Liver (tissue), 3 donors: Measurements from ENCODE around the gene SUN3.

ENCODE experiments used
- TAF1 ChIP-seq: conservative IDR thresholded peaks from 2 replicates; pipeline ENCODE4 v1.6.1; 2016; ENCODE audit warnings: antibody characterized with exemption, mild to moderate bottlenecking
- YY1 ChIP-seq: IDR thresholded peaks from 2 replicates; pipeline ENCODE4 v1.6.1; 2016; ENCODE audit warnings: antibody characterized with exemption, mild to moderate bottlenecking
- TF ChIP-seq, protein P1 (sequence below): fragments of 150-350 bp; IDR thresholded peaks from 2 replicates; pipeline ENCODE4 v1.5.1; 2017; ENCODE audit warnings: improper control_type of control experiment, low read depth, low read length; ENCODE audit not compliant: missing input control
- TF ChIP-seq, protein P2 (sequence below): IDR thresholded peaks from 2 replicates; pipeline ENCODE4 v1.6.1; 2016; ENCODE audit warnings: antibody characterized with exemption, mild to moderate bottlenecking
- donor health status: healthy.
- donor health status: healthy.

DNA sequence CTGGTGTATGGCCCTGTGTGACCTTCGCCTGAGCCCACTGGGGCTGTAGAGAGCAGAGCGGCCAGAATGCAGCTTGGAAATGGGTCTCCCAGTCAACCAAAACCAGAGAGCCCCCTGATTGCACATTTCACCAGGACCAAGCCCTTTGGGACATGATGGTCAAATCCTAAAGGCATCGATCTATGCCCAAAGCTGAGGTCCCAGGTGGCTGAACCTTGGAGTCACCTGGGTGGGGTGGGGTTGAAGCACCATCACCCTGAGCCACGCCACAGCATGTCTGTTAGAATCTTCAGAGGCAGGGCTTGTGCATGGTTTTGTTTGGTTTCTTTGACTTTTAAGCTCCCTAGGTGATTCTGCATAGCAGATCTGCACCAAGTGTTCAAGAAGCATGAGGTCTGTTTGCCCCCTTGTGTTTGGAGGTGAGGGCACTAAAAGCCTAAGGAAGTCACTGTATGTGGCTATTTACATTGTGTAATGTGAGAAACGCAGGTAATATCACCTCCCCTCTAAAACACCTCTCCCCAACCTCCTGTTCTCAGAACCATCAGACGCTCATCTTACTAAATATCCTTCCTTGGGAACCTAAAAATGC is 90.2 kb downstream of the SUN3 start:
- TF ChIP-seq, protein P1, sequence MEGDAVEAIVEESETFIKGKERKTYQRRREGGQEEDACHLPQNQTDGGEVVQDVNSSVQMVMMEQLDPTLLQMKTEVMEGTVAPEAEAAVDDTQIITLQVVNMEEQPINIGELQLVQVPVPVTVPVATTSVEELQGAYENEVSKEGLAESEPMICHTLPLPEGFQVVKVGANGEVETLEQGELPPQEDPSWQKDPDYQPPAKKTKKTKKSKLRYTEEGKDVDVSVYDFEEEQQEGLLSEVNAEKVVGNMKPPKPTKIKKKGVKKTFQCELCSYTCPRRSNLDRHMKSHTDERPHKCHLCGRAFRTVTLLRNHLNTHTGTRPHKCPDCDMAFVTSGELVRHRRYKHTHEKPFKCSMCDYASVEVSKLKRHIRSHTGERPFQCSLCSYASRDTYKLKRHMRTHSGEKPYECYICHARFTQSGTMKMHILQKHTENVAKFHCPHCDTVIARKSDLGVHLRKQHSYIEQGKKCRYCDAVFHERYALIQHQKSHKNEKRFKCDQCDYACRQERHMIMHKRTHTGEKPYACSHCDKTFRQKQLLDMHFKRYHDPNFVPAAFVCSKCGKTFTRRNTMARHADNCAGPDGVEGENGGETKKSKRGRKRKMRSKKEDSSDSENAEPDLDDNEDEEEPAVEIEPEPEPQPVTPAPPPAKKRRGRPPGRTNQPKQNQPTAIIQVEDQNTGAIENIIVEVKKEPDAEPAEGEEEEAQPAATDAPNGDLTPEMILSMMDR: no peak
- TF ChIP-seq TAF1 (no peak), YY1 (no peak)
- TF ChIP-seq, protein P2, sequence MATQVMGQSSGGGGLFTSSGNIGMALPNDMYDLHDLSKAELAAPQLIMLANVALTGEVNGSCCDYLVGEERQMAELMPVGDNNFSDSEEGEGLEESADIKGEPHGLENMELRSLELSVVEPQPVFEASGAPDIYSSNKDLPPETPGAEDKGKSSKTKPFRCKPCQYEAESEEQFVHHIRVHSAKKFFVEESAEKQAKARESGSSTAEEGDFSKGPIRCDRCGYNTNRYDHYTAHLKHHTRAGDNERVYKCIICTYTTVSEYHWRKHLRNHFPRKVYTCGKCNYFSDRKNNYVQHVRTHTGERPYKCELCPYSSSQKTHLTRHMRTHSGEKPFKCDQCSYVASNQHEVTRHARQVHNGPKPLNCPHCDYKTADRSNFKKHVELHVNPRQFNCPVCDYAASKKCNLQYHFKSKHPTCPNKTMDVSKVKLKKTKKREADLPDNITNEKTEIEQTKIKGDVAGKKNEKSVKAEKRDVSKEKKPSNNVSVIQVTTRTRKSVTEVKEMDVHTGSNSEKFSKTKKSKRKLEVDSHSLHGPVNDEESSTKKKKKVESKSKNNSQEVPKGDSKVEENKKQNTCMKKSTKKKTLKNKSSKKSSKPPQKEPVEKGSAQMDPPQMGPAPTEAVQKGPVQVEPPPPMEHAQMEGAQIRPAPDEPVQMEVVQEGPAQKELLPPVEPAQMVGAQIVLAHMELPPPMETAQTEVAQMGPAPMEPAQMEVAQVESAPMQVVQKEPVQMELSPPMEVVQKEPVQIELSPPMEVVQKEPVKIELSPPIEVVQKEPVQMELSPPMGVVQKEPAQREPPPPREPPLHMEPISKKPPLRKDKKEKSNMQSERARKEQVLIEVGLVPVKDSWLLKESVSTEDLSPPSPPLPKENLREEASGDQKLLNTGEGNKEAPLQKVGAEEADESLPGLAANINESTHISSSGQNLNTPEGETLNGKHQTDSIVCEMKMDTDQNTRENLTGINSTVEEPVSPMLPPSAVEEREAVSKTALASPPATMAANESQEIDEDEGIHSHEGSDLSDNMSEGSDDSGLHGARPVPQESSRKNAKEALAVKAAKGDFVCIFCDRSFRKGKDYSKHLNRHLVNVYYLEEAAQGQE: no peak
